Liver (tissue), 9 donors: ENCODE measurements around the gene SBK3. TPM values are rescaled to one million over a fixed set of nuclear protein-coding genes. Genes with fewer than 3 reads are reported as not detected.

Experiments
- DNase-seq: peaks from one replicate; pipeline ENCODE4 v3.0.0-alpha.2; 2017; ENCODE audit warnings: low spot score
- H3K27ac ChIP-seq, 2 donors: one replicate each; pipeline ENCODE4 v1.7.0; 2013; ENCODE audit warnings: inconsistent platforms in 2 of 2, low read length in 2 of 2, control low read depth in 1 of 2, low read depth in 1 of 2, mild to moderate bottlenecking in 1 of 2
- H3K27me3 ChIP-seq, 4 donors: one replicate each; pipeline versions ENCODE4 v1.6.1 to v1.7.0; 2013; ENCODE audit warnings: low read length in 3 of 4, inconsistent platforms in 1 of 4, mild to moderate bottlenecking in 1 of 4, moderate library complexity in 1 of 4; ENCODE audit not compliant: control insufficient read depth in 4 of 4, insufficient read depth in 4 of 4
- H3K36me3 ChIP-seq, 4 donors: one replicate each; pipeline versions ENCODE4 v1.6.1 to v1.7.0; 2013; ENCODE audit warnings: low read length in 3 of 4, mild to moderate bottlenecking in 3 of 4, low read depth in 1 of 4, moderate library complexity in 1 of 4; ENCODE audit not compliant: control insufficient read depth in 4 of 4, insufficient read depth in 3 of 4
- H3K4me1 ChIP-seq, 4 donors: one replicate each; pipeline versions ENCODE4 v1.6.1 to v1.7.0; 2013; ENCODE audit warnings: low read length in 3 of 4, mild to moderate bottlenecking in 3 of 4, moderate library complexity in 1 of 4; ENCODE audit not compliant: control insufficient read depth in 4 of 4, insufficient read depth in 4 of 4
- H3K4me3 ChIP-seq, 3 donors: one replicate each; pipeline versions ENCODE4 v1.6.1 to v1.7.0; 2013; ENCODE audit warnings: low read length in 3 of 3, control low read depth in 1 of 3, low read depth in 1 of 3, mild to moderate bottlenecking in 1 of 3
- H3K9ac ChIP-seq, 2 donors: one replicate each; pipeline ENCODE4 v1.7.0; 2013; ENCODE audit warnings: low read length in 2 of 2, mild to moderate bottlenecking in 2 of 2, moderate library complexity in 2 of 2, control low read depth in 1 of 2, low read depth in 1 of 2
- H3K9me3 ChIP-seq, 4 donors: one replicate each; pipeline versions ENCODE4 v1.6.1 to v1.7.0; 2013; ENCODE audit warnings: low read length in 3 of 4; ENCODE audit not compliant: control insufficient read depth in 4 of 4
- EGR1 ChIP-seq, 2 donors: IDR thresholded peaks; 2 replicates each; pipeline ENCODE4 v1.6.1; 2016 to 2018; ENCODE audit warnings: antibody characterized with exemption in 2 of 2, low read depth in 2 of 2
- FOXA1 ChIP-seq: IDR thresholded peaks from 2 replicates; pipeline ENCODE4 v1.6.1; 2016; ENCODE audit warnings: antibody characterized with exemption
- FOXA2 ChIP-seq: IDR thresholded peaks from 2 replicates; pipeline ENCODE4 v1.6.1; 2016; ENCODE audit warnings: antibody characterized with exemption
- GABPA ChIP-seq, 2 donors: IDR thresholded peaks in 1 of 2; conservative IDR thresholded peaks in 1 of 2; 2 replicates each; pipeline ENCODE4 v1.6.1; 2016; ENCODE audit warnings: antibody characterized with exemption in 2 of 2, mild to moderate bottlenecking in 1 of 2, moderate library complexity in 1 of 2
- HNF4G ChIP-seq: IDR thresholded peaks from 2 replicates; pipeline ENCODE4 v1.6.1; 2016; ENCODE audit warnings: antibody characterized with exemption
- JUND ChIP-seq, 2 donors: IDR thresholded peaks; 2 replicates each; pipeline ENCODE4 v1.6.1; 2016; ENCODE audit warnings: antibody characterized with exemption in 2 of 2
- NR2F2 ChIP-seq: IDR thresholded peaks from 2 replicates; pipeline ENCODE4 v1.6.1; 2016; ENCODE audit warnings: antibody characterized with exemption
- RAD21 ChIP-seq, 2 donors: IDR thresholded peaks; 2 replicates each; pipeline ENCODE4 v1.6.1; 2016; ENCODE audit warnings: antibody characterized with exemption in 2 of 2, mild to moderate bottlenecking in 2 of 2
- RXRA ChIP-seq, 2 donors: IDR thresholded peaks; 2 replicates each; pipeline ENCODE4 v1.6.1; 2017 to 2018; ENCODE audit warnings: antibody characterized with exemption in 2 of 2, mild to moderate bottlenecking in 1 of 2
- SP1 ChIP-seq: IDR thresholded peaks from 2 replicates; pipeline ENCODE4 v1.6.1; 2018; ENCODE audit warnings: antibody characterized with exemption, mild to moderate bottlenecking
- TAF1 ChIP-seq: conservative IDR thresholded peaks from 2 replicates; pipeline ENCODE4 v1.6.1; 2016; ENCODE audit warnings: antibody characterized with exemption, mild to moderate bottlenecking
- YY1 ChIP-seq: IDR thresholded peaks from 2 replicates; pipeline ENCODE4 v1.6.1; 2016; ENCODE audit warnings: antibody characterized with exemption, mild to moderate bottlenecking
- WGBS: extraction: QIAGEN DNeasy Blood & Tissue Kit; methylation state at CpG from one replicate; pipeline ENCODE4 v1.1.7; 2013; 5-methylcytosine and 5-hydroxymethylcytosine counted together
- polyA plus RNA-seq, 2 donors: library from polyadenylated mRNA; stranded (reverse) in 1 of 2; unstranded in 1 of 2; fragments of 200-250 nt in 1 of 2; fragments of >200 nt in 1 of 2; fragmentation: Nextera tagmentation in 1 of 2; extraction: Ambion mirVana in 1 of 2; gene quantifications; one replicate each; pipeline versions ENCODE4 v1.2.1 to v1.2.3, GENCODE V29; 2013 to 2015
- total RNA-seq, 2 donors: library from RNA; depleted of rRNA; stranded (reverse); fragments of >200 nt; gene quantifications; one replicate each; pipeline ENCODE4 v1.2.3, GENCODE V29; 2014
- TF ChIP-seq, protein P1 (sequence below): IDR thresholded peaks from 2 replicates; pipeline ENCODE4 v1.6.1; 2016; ENCODE audit warnings: antibody characterized with exemption
- TF ChIP-seq, protein P2 (sequence below): fragments of 150-350 bp; IDR thresholded peaks from 2 replicates; pipeline ENCODE4 v1.5.1; 2017; ENCODE audit warnings: improper control_type of control experiment, low read depth, low read length; ENCODE audit not compliant: missing input control
- TF ChIP-seq, protein P3 (sequence below): IDR thresholded peaks from 2 replicates; pipeline ENCODE4 v1.6.1; 2016; ENCODE audit warnings: antibody characterized with exemption, mild to moderate bottlenecking
- TF ChIP-seq, protein P4 (sequence below): IDR thresholded peaks from 2 replicates; pipeline ENCODE4 v1.6.1; 2016; ENCODE audit warnings: antibody characterized with exemption
- TF ChIP-seq, protein P5 (sequence below): IDR thresholded peaks from 2 replicates; pipeline ENCODE4 v1.6.1; 2016; ENCODE audit warnings: antibody characterized with exemption
- donor health status: healthy.
- donor health status: healthy.
- donor health status: healthy.
- donor health status: healthy.
- donor health status: healthy.

SBK3 gene
- total and polyA plus RNA-seq, 4 donors: 0.03 TPM; not detected in 3

DNA sequence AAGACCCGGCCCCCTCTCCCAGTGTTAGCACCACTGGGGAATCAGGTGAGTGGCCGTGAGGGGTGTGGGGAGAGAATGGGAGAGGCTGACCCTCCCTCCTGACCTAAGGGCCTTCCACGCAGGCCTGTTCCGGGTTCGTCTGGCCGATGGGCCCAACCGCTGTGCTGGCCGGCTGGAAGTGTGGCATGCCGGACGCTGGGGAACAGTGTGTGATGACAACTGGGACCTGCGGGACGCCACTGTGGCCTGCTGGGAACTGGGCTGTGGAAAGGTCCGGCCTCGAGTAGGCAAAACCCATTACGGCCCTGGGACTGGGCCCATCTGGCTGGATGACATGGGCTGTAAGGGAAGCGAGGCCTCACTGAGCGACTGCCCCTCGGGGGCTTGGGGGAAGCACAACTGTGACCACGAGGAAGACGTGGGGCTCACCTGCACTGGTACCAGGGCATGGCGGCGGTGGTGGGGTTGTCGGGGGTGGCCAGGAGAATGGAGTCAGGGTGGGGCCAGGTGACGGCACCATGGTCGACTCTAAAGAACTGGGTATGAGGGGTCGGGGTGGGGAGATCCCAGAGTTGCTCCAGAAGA lies 44.9 kb downstream of the SBK3 start (continued):
- no peak for TF ChIP-seq RXRA (IDR thresholded peaks at IDR 0.05)

DNA sequence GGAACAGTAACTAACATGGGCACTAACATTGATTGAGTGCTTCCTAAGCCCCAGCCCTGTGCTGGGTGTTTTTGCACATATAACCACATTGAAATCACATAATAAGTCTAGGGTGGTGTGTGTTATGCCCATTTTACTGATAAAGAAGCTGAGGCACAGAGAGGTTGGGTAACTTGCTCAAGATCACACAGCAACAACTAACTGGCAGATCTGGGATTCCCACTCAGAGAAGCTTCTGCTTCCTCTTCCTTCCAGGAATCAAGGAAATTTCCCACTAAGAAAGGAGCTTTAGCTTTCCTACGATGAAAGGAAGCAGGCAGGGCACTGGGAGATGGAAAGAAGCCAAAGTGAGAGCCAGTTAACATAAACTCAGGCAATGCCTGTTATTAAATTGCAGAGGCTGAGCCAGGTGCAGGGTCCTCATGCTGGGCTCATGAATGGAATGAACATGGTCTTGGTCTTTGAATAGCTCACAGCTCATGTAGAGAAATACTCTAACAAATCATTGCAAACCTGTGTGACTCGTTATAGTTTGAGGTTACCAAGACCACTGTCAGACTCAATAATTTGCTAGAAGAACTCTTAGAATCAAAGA lies 47.0 kb downstream of the SBK3 start:
- WGBS: 72% methylated on average over 2 of the region's 2 CpGs
- H3K9ac ChIP-seq: no peak overlapping the region
- no peak overlapping the region for H3K27ac ChIP-seq

More for the DNA sequence above, 47.0 kb downstream of the SBK3 start:
- TF ChIP-seq HNF4G (no peak), RXRA (IDR thresholded peaks at IDR 0.05) (no peak), GABPA (IDR thresholded peaks at IDR 0.05 in 1 of 2, conservative IDR thresholded peaks at IDR 0.05 in 1 of 2) (no peak), EGR1 (IDR thresholded peaks at IDR 0.05; ENCODE audit: low read depth in 2 of 2) (no peak), SP1 (no peak), FOXA1 (no peak), FOXA2 (no peak), TAF1 (no peak), YY1 (no peak), JUND (IDR thresholded peaks at IDR 0.05) (no peak), NR2F2 (no peak), RAD21 (IDR thresholded peaks at IDR 0.05) (no peak)
- TF ChIP-seq, protein P1, sequence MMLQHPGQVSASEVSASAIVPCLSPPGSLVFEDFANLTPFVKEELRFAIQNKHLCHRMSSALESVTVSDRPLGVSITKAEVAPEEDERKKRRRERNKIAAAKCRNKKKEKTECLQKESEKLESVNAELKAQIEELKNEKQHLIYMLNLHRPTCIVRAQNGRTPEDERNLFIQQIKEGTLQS: no peak
- TF ChIP-seq, protein P2, sequence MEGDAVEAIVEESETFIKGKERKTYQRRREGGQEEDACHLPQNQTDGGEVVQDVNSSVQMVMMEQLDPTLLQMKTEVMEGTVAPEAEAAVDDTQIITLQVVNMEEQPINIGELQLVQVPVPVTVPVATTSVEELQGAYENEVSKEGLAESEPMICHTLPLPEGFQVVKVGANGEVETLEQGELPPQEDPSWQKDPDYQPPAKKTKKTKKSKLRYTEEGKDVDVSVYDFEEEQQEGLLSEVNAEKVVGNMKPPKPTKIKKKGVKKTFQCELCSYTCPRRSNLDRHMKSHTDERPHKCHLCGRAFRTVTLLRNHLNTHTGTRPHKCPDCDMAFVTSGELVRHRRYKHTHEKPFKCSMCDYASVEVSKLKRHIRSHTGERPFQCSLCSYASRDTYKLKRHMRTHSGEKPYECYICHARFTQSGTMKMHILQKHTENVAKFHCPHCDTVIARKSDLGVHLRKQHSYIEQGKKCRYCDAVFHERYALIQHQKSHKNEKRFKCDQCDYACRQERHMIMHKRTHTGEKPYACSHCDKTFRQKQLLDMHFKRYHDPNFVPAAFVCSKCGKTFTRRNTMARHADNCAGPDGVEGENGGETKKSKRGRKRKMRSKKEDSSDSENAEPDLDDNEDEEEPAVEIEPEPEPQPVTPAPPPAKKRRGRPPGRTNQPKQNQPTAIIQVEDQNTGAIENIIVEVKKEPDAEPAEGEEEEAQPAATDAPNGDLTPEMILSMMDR: no peak
- TF ChIP-seq, protein P3, sequence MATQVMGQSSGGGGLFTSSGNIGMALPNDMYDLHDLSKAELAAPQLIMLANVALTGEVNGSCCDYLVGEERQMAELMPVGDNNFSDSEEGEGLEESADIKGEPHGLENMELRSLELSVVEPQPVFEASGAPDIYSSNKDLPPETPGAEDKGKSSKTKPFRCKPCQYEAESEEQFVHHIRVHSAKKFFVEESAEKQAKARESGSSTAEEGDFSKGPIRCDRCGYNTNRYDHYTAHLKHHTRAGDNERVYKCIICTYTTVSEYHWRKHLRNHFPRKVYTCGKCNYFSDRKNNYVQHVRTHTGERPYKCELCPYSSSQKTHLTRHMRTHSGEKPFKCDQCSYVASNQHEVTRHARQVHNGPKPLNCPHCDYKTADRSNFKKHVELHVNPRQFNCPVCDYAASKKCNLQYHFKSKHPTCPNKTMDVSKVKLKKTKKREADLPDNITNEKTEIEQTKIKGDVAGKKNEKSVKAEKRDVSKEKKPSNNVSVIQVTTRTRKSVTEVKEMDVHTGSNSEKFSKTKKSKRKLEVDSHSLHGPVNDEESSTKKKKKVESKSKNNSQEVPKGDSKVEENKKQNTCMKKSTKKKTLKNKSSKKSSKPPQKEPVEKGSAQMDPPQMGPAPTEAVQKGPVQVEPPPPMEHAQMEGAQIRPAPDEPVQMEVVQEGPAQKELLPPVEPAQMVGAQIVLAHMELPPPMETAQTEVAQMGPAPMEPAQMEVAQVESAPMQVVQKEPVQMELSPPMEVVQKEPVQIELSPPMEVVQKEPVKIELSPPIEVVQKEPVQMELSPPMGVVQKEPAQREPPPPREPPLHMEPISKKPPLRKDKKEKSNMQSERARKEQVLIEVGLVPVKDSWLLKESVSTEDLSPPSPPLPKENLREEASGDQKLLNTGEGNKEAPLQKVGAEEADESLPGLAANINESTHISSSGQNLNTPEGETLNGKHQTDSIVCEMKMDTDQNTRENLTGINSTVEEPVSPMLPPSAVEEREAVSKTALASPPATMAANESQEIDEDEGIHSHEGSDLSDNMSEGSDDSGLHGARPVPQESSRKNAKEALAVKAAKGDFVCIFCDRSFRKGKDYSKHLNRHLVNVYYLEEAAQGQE: no peak
- TF ChIP-seq, protein P4, sequence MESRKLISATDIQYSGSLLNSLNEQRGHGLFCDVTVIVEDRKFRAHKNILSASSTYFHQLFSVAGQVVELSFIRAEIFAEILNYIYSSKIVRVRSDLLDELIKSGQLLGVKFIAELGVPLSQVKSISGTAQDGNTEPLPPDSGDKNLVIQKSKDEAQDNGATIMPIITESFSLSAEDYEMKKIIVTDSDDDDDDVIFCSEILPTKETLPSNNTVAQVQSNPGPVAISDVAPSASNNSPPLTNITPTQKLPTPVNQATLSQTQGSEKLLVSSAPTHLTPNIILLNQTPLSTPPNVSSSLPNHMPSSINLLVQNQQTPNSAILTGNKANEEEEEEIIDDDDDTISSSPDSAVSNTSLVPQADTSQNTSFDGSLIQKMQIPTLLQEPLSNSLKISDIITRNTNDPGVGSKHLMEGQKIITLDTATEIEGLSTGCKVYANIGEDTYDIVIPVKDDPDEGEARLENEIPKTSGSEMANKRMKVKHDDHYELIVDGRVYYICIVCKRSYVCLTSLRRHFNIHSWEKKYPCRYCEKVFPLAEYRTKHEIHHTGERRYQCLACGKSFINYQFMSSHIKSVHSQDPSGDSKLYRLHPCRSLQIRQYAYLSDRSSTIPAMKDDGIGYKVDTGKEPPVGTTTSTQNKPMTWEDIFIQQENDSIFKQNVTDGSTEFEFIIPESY: no peak
- TF ChIP-seq, protein P5, sequence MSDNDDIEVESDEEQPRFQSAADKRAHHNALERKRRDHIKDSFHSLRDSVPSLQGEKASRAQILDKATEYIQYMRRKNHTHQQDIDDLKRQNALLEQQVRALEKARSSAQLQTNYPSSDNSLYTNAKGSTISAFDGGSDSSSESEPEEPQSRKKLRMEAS: no peak
- Histone ChIP-seq H3K4me1 (no peaks in the 10 kb centered on the region), H3K4me3 (no peak overlapping the region), H3K27me3 (no peaks in the 10 kb centered on the region), H3K9me3 (no peaks in the 10 kb centered on the region), H3K36me3 (no peaks in the 10 kb centered on the region)
- DNase-seq: no peak
